Mammary epithelial cell (primary cell): ENCODE measurements around the gene PXMP2.

Experiments used
- CTCF ChIP-seq, 2 donors: IDR thresholded peaks in 1 of 2; conservative IDR thresholded peaks in 1 of 2; 2 replicates each; pipeline ENCODE4 v1.5.1; 2011 to 2012; ENCODE audit warnings: inconsistent platforms in 2 of 2, low read length in 2 of 2, mild to moderate bottlenecking in 2 of 2, control low read depth in 1 of 2, low read depth in 1 of 2; ENCODE audit not compliant: insufficient read depth in 1 of 2; ENCODE audit errors: extremely low read depth in 1 of 2
- EZH2 ChIP-seq: IDR thresholded peaks from 2 replicates; pipeline ENCODE4 v1.6.1; 2012; ENCODE audit warnings: low read length, inconsistent platforms, borderline replicate concordance

- no peak for TF ChIP-seq CTCF (conservative IDR thresholded peaks at IDR 0.05 in 1 of 2, IDR thresholded peaks at IDR 0.05 in 1 of 2; ENCODE audit: extremely low read depth in 1 of 2, insufficient read depth in 1 of 2, low read depth in 1 of 2, low read length in 2 of 2)
- TF ChIP-seq EZH2: no peak
Observed at GRCh38 chr12:132669166-132669879, 18.1 kb upstream of the PXMP2 start.
